ENCODE measurements around the gene ACTN2.

ACTN2 gene

DNA sequence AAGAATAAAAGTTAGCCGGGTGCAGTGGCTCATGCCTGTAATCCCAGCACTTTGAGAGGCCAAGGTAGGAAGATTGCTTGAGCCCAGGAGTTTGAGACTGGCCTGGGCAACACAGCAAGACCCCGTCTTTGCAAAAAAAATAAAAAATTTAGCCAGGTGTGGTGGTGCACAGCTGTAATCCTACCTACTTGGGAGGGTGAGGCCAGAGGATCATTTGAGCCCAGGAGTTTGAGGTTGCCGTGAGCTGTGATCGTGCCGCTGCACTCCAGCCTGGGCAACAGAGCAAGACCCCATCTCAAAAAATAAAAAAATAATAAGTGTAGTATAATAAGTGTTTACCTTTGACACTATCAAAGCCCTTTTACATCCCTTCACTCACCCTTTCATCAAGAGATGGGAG lies 5.0 kb downstream of the ACTN2 start:
- no peak for ATAC-seq
- TF ChIP-seq RARB (CRISPR knock-in tag; IDR thresholded peaks at IDR 0.05) (no peak), GLIS3 (CRISPR knock-in tag; IDR thresholded peaks at IDR 0.05) (no peak), ZNF565 (CRISPR knock-in tag; conservative IDR thresholded peaks at IDR 0.05; ENCODE audit: low read depth) (no peak), ESRRG (CRISPR knock-in tag; IDR thresholded peaks at IDR 0.05) (no peak), OSR1 (CRISPR knock-in tag; IDR thresholded peaks at IDR 0.05) (no peak), ZFP3 (CRISPR knock-in tag; IDR thresholded peaks at IDR 0.05) (no peak), CREB5 (CRISPR knock-in tag; IDR thresholded peaks at IDR 0.05; ENCODE audit: low read depth) (no peak), CSDC2 (CRISPR knock-in tag; IDR thresholded peaks at IDR 0.05) (no peak), PPARA (CRISPR knock-in tag; IDR thresholded peaks at IDR 0.05; ENCODE audit: borderline replicate concordance) (no peak), TOX (CRISPR knock-in tag; IDR thresholded peaks at IDR 0.05; ENCODE audit: borderline replicate concordance) (no peak)
- TF ChIP-seq, protein P1, sequence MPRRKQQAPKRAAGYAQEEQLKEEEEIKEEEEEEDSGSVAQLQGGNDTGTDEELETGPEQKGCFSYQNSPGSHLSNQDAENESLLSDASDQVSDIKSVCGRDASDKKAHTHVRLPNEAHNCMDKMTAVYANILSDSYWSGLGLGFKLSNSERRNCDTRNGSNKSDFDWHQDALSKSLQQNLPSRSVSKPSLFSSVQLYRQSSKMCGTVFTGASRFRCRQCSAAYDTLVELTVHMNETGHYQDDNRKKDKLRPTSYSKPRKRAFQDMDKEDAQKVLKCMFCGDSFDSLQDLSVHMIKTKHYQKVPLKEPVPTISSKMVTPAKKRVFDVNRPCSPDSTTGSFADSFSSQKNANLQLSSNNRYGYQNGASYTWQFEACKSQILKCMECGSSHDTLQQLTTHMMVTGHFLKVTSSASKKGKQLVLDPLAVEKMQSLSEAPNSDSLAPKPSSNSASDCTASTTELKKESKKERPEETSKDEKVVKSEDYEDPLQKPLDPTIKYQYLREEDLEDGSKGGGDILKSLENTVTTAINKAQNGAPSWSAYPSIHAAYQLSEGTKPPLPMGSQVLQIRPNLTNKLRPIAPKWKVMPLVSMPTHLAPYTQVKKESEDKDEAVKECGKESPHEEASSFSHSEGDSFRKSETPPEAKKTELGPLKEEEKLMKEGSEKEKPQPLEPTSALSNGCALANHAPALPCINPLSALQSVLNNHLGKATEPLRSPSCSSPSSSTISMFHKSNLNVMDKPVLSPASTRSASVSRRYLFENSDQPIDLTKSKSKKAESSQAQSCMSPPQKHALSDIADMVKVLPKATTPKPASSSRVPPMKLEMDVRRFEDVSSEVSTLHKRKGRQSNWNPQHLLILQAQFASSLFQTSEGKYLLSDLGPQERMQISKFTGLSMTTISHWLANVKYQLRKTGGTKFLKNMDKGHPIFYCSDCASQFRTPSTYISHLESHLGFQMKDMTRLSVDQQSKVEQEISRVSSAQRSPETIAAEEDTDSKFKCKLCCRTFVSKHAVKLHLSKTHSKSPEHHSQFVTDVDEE (CRISPR knock-in tag; IDR thresholded peaks at IDR 0.05), result no peak

- no peak for ATAC-seq
- TF ChIP-seq ZNF8 (CRISPR knock-in tag; IDR thresholded peaks at IDR 0.05) (no peak), PPARA (CRISPR knock-in tag; IDR thresholded peaks at IDR 0.05; ENCODE audit: borderline replicate concordance) (no peak), TOX (CRISPR knock-in tag; IDR thresholded peaks at IDR 0.05; ENCODE audit: borderline replicate concordance) (no peak), CSRNP3 (CRISPR knock-in tag; IDR thresholded peaks at IDR 0.05) (no peak), GLIS3 (CRISPR knock-in tag; IDR thresholded peaks at IDR 0.05) (no peak), ZC3H10 (CRISPR knock-in tag; IDR thresholded peaks at IDR 0.05) (no peak), ZNF565 (CRISPR knock-in tag; conservative IDR thresholded peaks at IDR 0.05; ENCODE audit: low read depth) (no peak)
Measured at GRCh38 chr1:236692128-236692527, 5.8 kb downstream of the ACTN2 start.

DNA sequence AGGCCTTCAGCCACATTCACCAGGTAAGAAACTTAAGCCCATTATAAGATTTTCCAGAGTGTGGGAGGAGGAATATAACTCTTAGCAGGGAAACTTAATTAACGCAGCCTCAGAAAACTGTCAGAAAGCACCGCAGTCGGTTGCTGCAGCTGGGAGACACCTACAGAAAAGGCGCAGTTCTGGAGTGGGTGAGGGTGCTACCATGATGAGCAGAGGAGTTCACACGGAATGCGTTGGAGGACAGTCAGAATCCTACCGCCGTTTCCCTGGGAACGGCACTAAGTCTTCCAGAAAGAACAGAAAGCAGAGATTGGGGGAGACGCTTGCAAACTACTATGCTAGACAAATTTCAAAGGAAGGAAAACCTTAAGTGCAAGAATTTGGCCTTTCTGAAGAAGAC lies 6.4 kb downstream of the ACTN2 start:
- TF ChIP-seq TCF4 (CRISPR knock-in tag; IDR thresholded peaks at IDR 0.05; ENCODE audit: borderline replicate concordance) (no peak), PATZ1 (CRISPR knock-in tag; IDR thresholded peaks at IDR 0.05; ENCODE audit: borderline replicate concordance) (no peak), ZNF565 (CRISPR knock-in tag; conservative IDR thresholded peaks at IDR 0.05; ENCODE audit: low read depth) (no peak), RARB (CRISPR knock-in tag; IDR thresholded peaks at IDR 0.05) (no peak), ARNTL (CRISPR knock-in tag; IDR thresholded peaks at IDR 0.05; ENCODE audit: borderline replicate concordance, low read depth) (no peak), ZNF70 (CRISPR knock-in tag; IDR thresholded peaks at IDR 0.05) (no peak), ESRRG (CRISPR knock-in tag; IDR thresholded peaks at IDR 0.05) (no peak), ZFP30 (CRISPR knock-in tag; IDR thresholded peaks at IDR 0.05) (no peak), ZNF8 (CRISPR knock-in tag; IDR thresholded peaks at IDR 0.05) (no peak)
- TF ChIP-seq, protein P1 (CRISPR knock-in tag; IDR thresholded peaks at IDR 0.05), result no peak
- no peak for ATAC-seq
